GM19025 (cell line): ENCODE measurements around the gene TH.

Source experiments
- ATAC-seq: cut with Tn5 transposase; IDR thresholded peaks from one replicate; pipeline ENCODE4 v1.9.1; 2021; ENCODE audit warnings: mild to moderate bottlenecking, low read depth, moderate library complexity; ENCODE audit not compliant: unreplicated experiment

Gene TH

GRCh38 chr11:2171591-2172003 lies at the start of gene TH:
TSS of gene TH (minus strand) at chr11:2171815. CDS start at chr11:2171786, 29 bp downstream.
- ATAC-seq, result no peak

GRCh38 chr11:2221024-2221423 lies 49.4 kb upstream of the TH start:
- ATAC-seq, result no peak

GRCh38 chr11:2220173-2220771 lies 48.7 kb upstream of the TH start:
- no peak for ATAC-seq

GRCh38 chr11:2219318-2220017 lies 47.9 kb upstream of the TH start:
- no peak for ATAC-seq

GRCh38 chr11:2218031-2218633 lies 46.5 kb upstream of the TH start:
- no peak for ATAC-seq

- no peak for ATAC-seq
Measured at GRCh38 chr11:2217211-2218030, 45.8 kb upstream of the TH start.

GRCh38 chr11:2216400-2217064 lies 44.9 kb upstream of the TH start:
- no peak for ATAC-seq

- ATAC-seq, result no peak
Measured at GRCh38 chr11:2215561-2216399, 44.2 kb upstream of the TH start.

- no peak for ATAC-seq
Measured at GRCh38 chr11:2215230-2215560, 43.6 kb upstream of the TH start.

- ATAC-seq, result no peak
Measured at GRCh38 chr11:2214527-2215229, 43.1 kb upstream of the TH start.

- ATAC-seq, result no peak
Measured at GRCh38 chr11:2213890-2214526, 42.4 kb upstream of the TH start.

- ATAC-seq, result no peak
Measured at GRCh38 chr11:2213384-2213842, 41.8 kb upstream of the TH start.

- ATAC-seq, result no peak
Measured at GRCh38 chr11:2212411-2213251, 41.0 kb upstream of the TH start.

- no peak for ATAC-seq
Measured at GRCh38 chr11:2211113-2211971, 39.7 kb upstream of the TH start.

- ATAC-seq, result no peak
Measured at GRCh38 chr11:2210366-2211112, 38.9 kb upstream of the TH start.

- no peak for ATAC-seq
Measured at GRCh38 chr11:2209900-2210321, 38.3 kb upstream of the TH start.
